Measurements from ENCODE around the gene ANKIB1. TPM values are rescaled to one million over a fixed set of nuclear protein-coding genes. Genes with fewer than 3 reads are reported as not detected.
"Not testable (repeated sequence)": the region's sequence is repeated elsewhere in the genome, so short reads cannot be mapped to it uniquely, and the experiment has no call there.

Gene ANKIB1
- total RNA-seq, 1 experiment from 2014 or later: 30.8 TPM

GRCh38 chr7:92403760-92404074 lies 157.9 kb downstream of the ANKIB1 start:
- no peak for DNase-seq (ENCODE audit: low read depth)

- no peak for DNase-seq (ENCODE audit: low read depth)
These were observed 158.4 kb downstream of the ANKIB1 start for GRCh38 chr7:92404170-92404614.

GRCh38 chr7:92409357-92409756 lies 163.6 kb downstream of the ANKIB1 start:
- no peak for DNase-seq (ENCODE audit: low read depth)

GRCh38 chr7:92410162-92410561 lies 164.4 kb downstream of the ANKIB1 start:
- DNase-seq (ENCODE audit: low read depth): not testable (repeated sequence)

- DNase-seq (ENCODE audit: low read depth): no peak
These were observed 167.0 kb downstream of the ANKIB1 start for GRCh38 chr7:92412745-92413144.

GRCh38 chr7:92413550-92413949 lies 167.8 kb downstream of the ANKIB1 start:
- no peak for DNase-seq (ENCODE audit: low read depth)

- DNase-seq (ENCODE audit: low read depth): no peak
These were observed 169.5 kb downstream of the ANKIB1 start for GRCh38 chr7:92415225-92415624.

- DNase-seq (ENCODE audit: low read depth): no peak
These were observed 172.1 kb downstream of the ANKIB1 start for GRCh38 chr7:92417913-92418312.

GRCh38 chr7:92421676-92422435 lies 176.1 kb downstream of the ANKIB1 start:
- DNase-seq (ENCODE audit: low read depth): no peak

GRCh38 chr7:92422926-92423325 lies 177.2 kb downstream of the ANKIB1 start:
- no peak for DNase-seq (ENCODE audit: low read depth)

- DNase-seq (ENCODE audit: low read depth): no peak
These were observed 177.9 kb downstream of the ANKIB1 start for GRCh38 chr7:92423710-92424131.

- DNase-seq (ENCODE audit: low read depth): peak; percentile 28
These were observed 179.7 kb downstream of the ANKIB1 start for GRCh38 chr7:92425311-92425947.

- DNase-seq (ENCODE audit: low read depth): no peak
These were observed 181.4 kb downstream of the ANKIB1 start for GRCh38 chr7:92427193-92427592.

- no peak for DNase-seq (ENCODE audit: low read depth)
These were observed 186.6 kb downstream of the ANKIB1 start for GRCh38 chr7:92432299-92432946.

- no peak for DNase-seq (ENCODE audit: low read depth)
These were observed 187.2 kb downstream of the ANKIB1 start for GRCh38 chr7:92433019-92433418.

GRCh38 chr7:92435542-92435941 lies 189.8 kb downstream of the ANKIB1 start:
- DNase-seq (ENCODE audit: low read depth): no peak

GRCh38 chr7:92436612-92437445 lies 191.1 kb downstream of the ANKIB1 start:
- DNase-seq (ENCODE audit: low read depth): no peak

GRCh38 chr7:92437956-92438491 lies 192.2 kb downstream of the ANKIB1 start:
- DNase-seq (ENCODE audit: low read depth): no peak

GRCh38 chr7:92442720-92443119 lies 196.9 kb downstream of the ANKIB1 start:
- not testable (repeated sequence) for DNase-seq (ENCODE audit: low read depth)

GRCh38 chr7:92446869-92447344 lies 201.1 kb downstream of the ANKIB1 start:
- no peak for DNase-seq (ENCODE audit: low read depth)

GRCh38 chr7:92447345-92448204 lies 201.8 kb downstream of the ANKIB1 start, which contains the start of gene GATAD1:
Gene GATAD1, plus strand, starts transcription at chr7:92447482. Its CDS starts 248 bp downstream, at chr7:92447730.
- peak; percentile 91 for DNase-seq (ENCODE audit: low read depth)
